ENCODE data around the gene CMSS1.
"Not testable (repeated sequence)": the region's sequence is repeated elsewhere in the genome, so short reads cannot be mapped to it uniquely, and the experiment has no call there.

Gene CMSS1

DNA sequence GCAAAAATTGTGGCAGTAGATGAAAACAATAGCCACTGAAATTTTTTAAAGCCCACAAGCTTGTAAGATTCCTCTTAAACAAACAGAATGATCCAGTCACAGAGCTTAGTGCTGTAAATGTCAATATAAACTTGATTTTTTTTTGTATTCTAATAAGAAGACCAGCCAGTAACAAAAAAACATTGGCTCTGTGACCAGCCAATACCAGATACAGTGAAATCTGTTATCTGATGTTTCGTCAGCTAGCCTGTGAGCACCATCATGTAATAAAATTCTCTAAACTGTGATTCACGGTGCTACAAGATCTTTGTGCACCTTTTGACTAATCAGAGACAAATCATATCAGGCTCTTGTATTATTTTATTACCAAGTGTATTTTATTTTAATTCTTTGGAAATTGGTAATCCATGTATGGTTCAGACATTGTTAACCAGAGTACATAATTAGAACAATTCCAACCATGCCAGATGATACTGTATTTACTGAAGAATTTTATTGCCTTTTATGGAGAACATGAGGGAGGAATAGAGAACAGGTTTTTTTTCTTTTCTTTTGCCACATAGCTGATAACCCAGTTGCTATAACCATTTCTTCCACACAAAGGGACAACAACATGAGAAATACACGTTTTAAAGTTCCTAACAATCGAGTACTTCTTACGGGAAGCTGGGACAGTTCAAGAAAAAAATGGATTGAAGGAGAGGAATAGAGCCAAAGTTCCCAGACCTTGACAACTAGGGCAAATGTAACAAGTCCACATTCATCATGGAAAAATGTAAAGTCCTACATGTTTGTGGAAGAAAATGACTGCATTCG is 224.7 kb downstream of the CMSS1 start:
- H3K27ac Mint-ChIP-seq = peak overlapping the region; percentile 26
- H3K36me3 Mint-ChIP-seq = no peaks in the 10 kb centered on the region
- H3K9me3 Mint-ChIP-seq = no peaks in the 10 kb centered on the region
- DNase-seq (ENCODE audit: low spot score in 2 of 2) = no peak
- H3K4me3 Mint-ChIP-seq = no peak overlapping the region
- ATAC-seq (ENCODE audit: low read depth) = no peak
- no peaks in the 10 kb centered on the region for H3K27me3 Mint-ChIP-seq
- H3K4me1 Mint-ChIP-seq = peaks cover 46% of the 10 kb centered on the region

- Mint-ChIP-seq H3K9me3 (no peaks in the 10 kb centered on the region), H3K4me1 (peaks cover 54% of the 10 kb centered on the region), H3K27me3 (no peaks in the 10 kb centered on the region), H3K27ac (peak overlapping the region; percentile 26), H3K4me3 (no peak overlapping the region), H3K36me3 (no peaks in the 10 kb centered on the region)
- no peak for DNase-seq (ENCODE audit: low spot score in 2 of 2)
- ATAC-seq (ENCODE audit: low read depth) = no peak
These were observed 225.6 kb downstream of the CMSS1 start for GRCh38 chr3:100043271-100043670.

GRCh38 chr3:100044369-100044768 is 226.7 kb downstream of the CMSS1 start:
- no peaks in the 10 kb centered on the region for H3K27me3 Mint-ChIP-seq
- H3K4me3 Mint-ChIP-seq = no peak overlapping the region
- DNase-seq (ENCODE audit: low spot score in 2 of 2) (peak in 1 of 2 donors; percentile 64), ATAC-seq (ENCODE audit: low read depth) (peak; percentile 80)
- H3K9me3 Mint-ChIP-seq = no peaks in the 10 kb centered on the region
- H3K4me1 Mint-ChIP-seq = peaks cover 59% of the 10 kb centered on the region
- peak overlapping the region; percentile 50 for H3K27ac Mint-ChIP-seq
- no peaks in the 10 kb centered on the region for H3K36me3 Mint-ChIP-seq

DNA sequence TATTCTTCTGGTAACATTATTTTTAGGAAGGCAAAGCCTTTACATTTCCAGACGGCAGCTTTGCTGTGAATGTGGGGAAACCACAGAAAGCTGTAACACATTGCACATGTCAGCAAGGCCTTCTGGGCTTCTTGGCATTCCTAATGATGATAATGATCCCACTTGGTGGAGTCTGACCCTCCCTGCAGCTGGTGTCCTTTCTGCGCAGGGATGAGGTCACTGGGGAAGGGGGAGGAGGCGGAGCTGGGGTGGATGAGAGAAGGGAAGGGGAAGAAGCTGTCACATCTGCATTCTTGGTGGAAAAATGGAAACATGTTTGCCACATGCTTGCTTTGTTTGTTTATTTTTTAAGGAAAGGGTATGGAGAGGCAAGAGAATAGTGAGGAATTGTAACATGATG is 228.0 kb downstream of the CMSS1 start:
- no peak for DNase-seq (ENCODE audit: low spot score in 2 of 2)
- Mint-ChIP-seq H3K4me3 (no peak overlapping the region), H3K9me3 (no peaks in the 10 kb centered on the region), H3K4me1 (peaks cover 53% of the 10 kb centered on the region), H3K27me3 (no peaks in the 10 kb centered on the region), H3K27ac (peak overlapping the region; percentile 50), H3K36me3 (no peaks in the 10 kb centered on the region)
- ATAC-seq (ENCODE audit: low read depth) = no peak

DNA sequence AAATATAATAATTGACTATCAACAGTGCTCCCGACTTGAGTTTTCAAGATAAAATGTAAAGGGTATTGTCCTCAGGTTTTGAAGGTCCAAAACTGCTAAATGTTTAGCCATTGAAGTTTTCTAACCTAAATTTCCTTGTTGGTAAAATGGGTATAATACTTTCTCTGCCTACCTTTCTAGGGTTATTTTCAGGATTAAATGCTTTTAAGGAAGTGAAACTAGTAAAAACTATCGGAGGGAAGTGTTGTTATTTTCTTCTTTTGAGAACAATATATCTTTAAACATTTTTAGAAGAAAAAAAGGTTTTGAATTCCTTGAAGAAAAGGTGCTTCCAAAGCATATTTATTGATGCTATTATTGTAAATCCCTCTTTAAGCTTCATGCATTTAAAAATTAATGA is 229.3 kb downstream of the CMSS1 start:
- Mint-ChIP-seq H3K27ac (peak overlapping the region; percentile 96), H3K9me3 (no peaks in the 10 kb centered on the region), H3K4me3 (peak overlapping the region; percentile 80), H3K4me1 (peaks cover 48% of the 10 kb centered on the region), H3K27me3 (no peaks in the 10 kb centered on the region), H3K36me3 (no peaks in the 10 kb centered on the region)
- ATAC-seq (ENCODE audit: low read depth) = no peak
- no peak for DNase-seq (ENCODE audit: low spot score in 2 of 2)

DNA sequence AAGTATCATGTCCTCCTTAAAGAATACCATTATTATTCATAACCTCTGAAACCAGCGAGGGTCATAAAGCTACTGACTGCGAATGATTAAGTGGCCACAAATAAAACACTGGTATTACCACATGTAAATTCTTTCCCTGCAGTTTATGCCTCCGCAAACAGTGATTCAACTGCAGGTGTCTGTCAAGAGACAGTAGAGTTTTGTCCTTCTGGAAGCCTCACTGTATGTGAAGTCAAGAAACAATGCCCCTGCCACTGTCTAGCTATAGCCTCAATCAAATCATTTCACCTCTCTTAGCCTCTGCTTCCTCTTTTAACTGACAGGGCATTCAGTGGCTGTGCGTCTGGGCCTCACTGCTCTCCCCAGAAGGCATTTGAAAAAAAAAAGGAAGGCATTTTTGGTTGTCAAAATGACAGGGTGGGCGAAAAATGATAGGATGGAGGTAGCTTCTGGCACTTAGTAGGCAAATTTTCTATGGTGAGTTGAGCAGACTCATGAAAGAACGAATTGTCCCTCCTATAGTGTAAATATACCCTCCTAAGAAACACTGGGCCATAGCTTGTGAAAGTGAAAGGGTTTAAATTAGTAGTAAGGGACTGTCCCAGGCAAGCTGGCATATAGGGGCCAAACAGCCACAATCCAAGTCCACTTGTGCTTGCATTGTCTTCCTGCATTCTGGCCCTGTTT is 229.9 kb downstream of the CMSS1 start:
- H3K27me3 Mint-ChIP-seq = no peaks in the 10 kb centered on the region
- peak overlapping the region; percentile 80 for H3K4me3 Mint-ChIP-seq
- peaks cover 46% of the 10 kb centered on the region for H3K4me1 Mint-ChIP-seq
- no peaks in the 10 kb centered on the region for H3K9me3 Mint-ChIP-seq
- DNase-seq (ENCODE audit: low spot score in 2 of 2) = peak; percentile 34 to 45
- peak overlapping the region; percentile 96 for H3K27ac Mint-ChIP-seq
- H3K36me3 Mint-ChIP-seq = no peaks in the 10 kb centered on the region
- peak; percentile 69 for ATAC-seq (ENCODE audit: low read depth)

- Mint-ChIP-seq H3K36me3 (no peaks in the 10 kb centered on the region), H3K27me3 (no peaks in the 10 kb centered on the region), H3K27ac (peak overlapping the region; percentile 96), H3K4me1 (peaks cover 41% of the 10 kb centered on the region), H3K9me3 (no peaks in the 10 kb centered on the region), H3K4me3 (peak overlapping the region; percentile 80)
- DNase-seq (ENCODE audit: low spot score in 2 of 2) (no peak), ATAC-seq (ENCODE audit: low read depth) (no peak)
These were observed 230.6 kb downstream of the CMSS1 start for GRCh38 chr3:100048248-100048647.

- peaks cover 19% of the 10 kb centered on the region for H3K4me1 Mint-ChIP-seq
- ATAC-seq (ENCODE audit: low read depth); H3K4me3 Mint-ChIP-seq; DNase-seq (ENCODE audit: low spot score in 2 of 2); H3K36me3 Mint-ChIP-seq; H3K9me3 Mint-ChIP-seq; H3K27me3 Mint-ChIP-seq; H3K27ac Mint-ChIP-seq: not testable (repeated sequence)
These were observed 233.9 kb downstream of the CMSS1 start for GRCh38 chr3:100051513-100051912.

DNA sequence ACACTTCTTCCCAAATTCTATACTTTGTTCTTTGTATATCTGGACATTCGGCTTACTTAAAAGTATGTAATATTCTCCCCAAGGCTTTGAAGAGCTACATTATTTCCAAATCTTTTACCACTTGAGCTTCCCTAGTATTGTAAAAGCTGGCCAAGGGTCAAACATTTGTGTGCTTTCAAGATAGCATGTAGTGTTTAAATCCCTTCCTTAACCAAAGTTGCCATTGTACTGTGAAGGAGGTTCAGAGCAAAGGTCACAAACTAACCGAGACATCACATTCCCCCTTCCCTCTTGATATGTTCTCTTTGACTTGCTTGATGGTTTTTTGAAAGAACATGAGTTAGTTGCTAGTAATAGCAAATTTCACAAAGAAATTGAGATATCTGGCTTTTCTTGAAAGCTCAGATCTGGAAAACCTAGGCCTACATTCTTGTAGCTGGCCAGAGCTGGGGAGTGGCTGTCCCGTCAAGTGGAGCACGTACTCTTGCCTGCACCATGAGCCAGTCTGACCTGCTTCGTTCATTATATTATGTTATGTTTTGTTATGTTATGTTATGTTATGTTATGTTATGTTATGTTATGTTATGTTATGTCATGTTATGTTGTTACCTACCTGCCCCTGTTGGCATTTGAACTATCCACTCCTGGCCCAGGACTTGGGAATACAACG is 236.4 kb downstream of the CMSS1 start:
- Mint-ChIP-seq H3K27ac (no peak overlapping the region), H3K4me3 (no peak overlapping the region), H3K27me3 (no peaks in the 10 kb centered on the region), H3K4me1 (peaks cover 5% of the 10 kb centered on the region), H3K9me3 (no peaks in the 10 kb centered on the region), H3K36me3 (peaks cover 7% of the 10 kb centered on the region)
- ATAC-seq (ENCODE audit: low read depth) (no peak), DNase-seq (ENCODE audit: low spot score in 2 of 2) (no peak)

GRCh38 chr3:100057716-100058575 is 240.3 kb downstream of the CMSS1 start:
- peaks cover 9% of the 10 kb centered on the region for H3K36me3 Mint-ChIP-seq
- ATAC-seq (ENCODE audit: low read depth) (no peak), DNase-seq (ENCODE audit: low spot score in 2 of 2) (no peak)
- no peak overlapping the region for H3K27ac Mint-ChIP-seq
- H3K9me3 Mint-ChIP-seq = no peaks in the 10 kb centered on the region
- peaks cover 5% of the 10 kb centered on the region for H3K4me1 Mint-ChIP-seq
- H3K27me3 Mint-ChIP-seq = no peaks in the 10 kb centered on the region
- H3K4me3 Mint-ChIP-seq = no peak overlapping the region

- H3K36me3 Mint-ChIP-seq = peaks cover 9% of the 10 kb centered on the region
- DNase-seq (ENCODE audit: low spot score in 2 of 2) (no peak), ATAC-seq (ENCODE audit: low read depth) (no peak)
- H3K27ac Mint-ChIP-seq = no peak overlapping the region
- no peaks in the 10 kb centered on the region for H3K27me3 Mint-ChIP-seq
- H3K4me3 Mint-ChIP-seq = no peak overlapping the region
- H3K9me3 Mint-ChIP-seq = no peaks in the 10 kb centered on the region
- H3K4me1 Mint-ChIP-seq = peaks cover 5% of the 10 kb centered on the region
These were observed 241.8 kb downstream of the CMSS1 start for GRCh38 chr3:100059472-100059871.

DNA sequence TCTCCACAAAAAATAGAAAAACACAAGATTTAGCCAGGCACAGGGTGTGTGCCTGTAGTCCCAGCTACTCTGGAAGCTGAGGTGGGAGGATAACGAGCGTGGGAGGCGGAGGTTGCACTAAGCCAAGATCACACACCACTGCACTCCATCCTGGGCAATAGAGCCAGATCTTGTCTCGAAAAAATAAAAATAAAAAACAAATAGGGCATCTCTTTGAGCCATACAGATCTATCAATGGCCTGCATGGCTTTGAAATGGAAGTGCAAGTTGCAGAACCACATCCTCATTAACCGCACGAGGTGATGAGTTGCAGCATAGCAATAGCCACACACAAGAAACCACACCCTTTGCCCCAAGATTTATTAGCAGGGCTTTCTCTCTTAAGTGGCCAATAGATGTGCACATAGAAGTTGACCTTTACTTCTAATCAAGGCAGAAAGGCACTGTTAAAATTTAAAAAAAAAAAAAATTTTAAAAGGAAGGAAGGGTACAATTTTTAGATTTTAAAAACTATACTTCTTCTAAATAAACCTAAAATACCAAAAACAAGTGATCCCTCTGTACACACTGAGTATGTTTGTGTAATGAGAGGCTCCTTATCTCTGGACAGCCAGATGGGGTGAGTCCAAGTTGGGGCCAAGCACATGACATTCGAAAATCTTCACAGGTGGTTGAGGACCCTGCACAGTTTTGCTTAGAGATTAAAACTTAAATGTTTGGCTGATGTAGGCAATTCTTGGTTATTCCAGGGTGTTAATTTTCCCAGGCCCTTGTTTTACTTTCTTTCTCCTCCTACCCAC is 243.2 kb downstream of the CMSS1 start:
- Mint-ChIP-seq H3K4me3 (no peak overlapping the region), H3K27me3 (no peaks in the 10 kb centered on the region), H3K9me3 (no peaks in the 10 kb centered on the region), H3K36me3 (peaks cover 2% of the 10 kb centered on the region), H3K4me1 (peaks cover 2% of the 10 kb centered on the region), H3K27ac (no peak overlapping the region)
- no peak for DNase-seq (ENCODE audit: low spot score in 2 of 2)
- ATAC-seq (ENCODE audit: low read depth) = peak; percentile 52

GRCh38 chr3:100062665-100063064 is 245.0 kb downstream of the CMSS1 start:
- H3K4me1 Mint-ChIP-seq = peaks cover 2% of the 10 kb centered on the region

More at GRCh38 chr3:100062665-100063064, 245.0 kb downstream of the CMSS1 start:
- no peak for DNase-seq (ENCODE audit: low spot score in 2 of 2)
- no peaks in the 10 kb centered on the region for H3K9me3 Mint-ChIP-seq
- peaks cover 2% of the 10 kb centered on the region for H3K36me3 Mint-ChIP-seq
- no peak overlapping the region for H3K4me3 Mint-ChIP-seq
- no peaks in the 10 kb centered on the region for H3K27me3 Mint-ChIP-seq
- ATAC-seq (ENCODE audit: low read depth) = no peak
- no peak overlapping the region for H3K27ac Mint-ChIP-seq

Data from memory B cell (primary cell).